CD4-positive, alpha-beta T cell treated with Interleukin-17A for 1 hour (primary cell): ENCODE measurements around the gene ANGPTL4.
"Not testable (repeated sequence)": the region's sequence is repeated elsewhere in the genome, so short reads cannot be mapped to it uniquely, and the experiment has no call there.

Source experiments
- DNase-seq: peaks from one replicate; pipeline ENCODE4 v3.0.0-alpha.2; 2020

The ANGPTL4 gene, protein sequence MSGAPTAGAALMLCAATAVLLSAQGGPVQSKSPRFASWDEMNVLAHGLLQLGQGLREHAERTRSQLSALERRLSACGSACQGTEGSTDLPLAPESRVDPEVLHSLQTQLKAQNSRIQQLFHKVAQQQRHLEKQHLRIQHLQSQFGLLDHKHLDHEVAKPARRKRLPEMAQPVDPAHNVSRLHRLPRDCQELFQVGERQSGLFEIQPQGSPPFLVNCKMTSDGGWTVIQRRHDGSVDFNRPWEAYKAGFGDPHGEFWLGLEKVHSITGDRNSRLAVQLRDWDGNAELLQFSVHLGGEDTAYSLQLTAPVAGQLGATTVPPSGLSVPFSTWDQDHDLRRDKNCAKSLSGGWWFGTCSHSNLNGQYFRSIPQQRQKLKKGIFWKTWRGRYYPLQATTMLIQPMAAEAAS

DNA sequence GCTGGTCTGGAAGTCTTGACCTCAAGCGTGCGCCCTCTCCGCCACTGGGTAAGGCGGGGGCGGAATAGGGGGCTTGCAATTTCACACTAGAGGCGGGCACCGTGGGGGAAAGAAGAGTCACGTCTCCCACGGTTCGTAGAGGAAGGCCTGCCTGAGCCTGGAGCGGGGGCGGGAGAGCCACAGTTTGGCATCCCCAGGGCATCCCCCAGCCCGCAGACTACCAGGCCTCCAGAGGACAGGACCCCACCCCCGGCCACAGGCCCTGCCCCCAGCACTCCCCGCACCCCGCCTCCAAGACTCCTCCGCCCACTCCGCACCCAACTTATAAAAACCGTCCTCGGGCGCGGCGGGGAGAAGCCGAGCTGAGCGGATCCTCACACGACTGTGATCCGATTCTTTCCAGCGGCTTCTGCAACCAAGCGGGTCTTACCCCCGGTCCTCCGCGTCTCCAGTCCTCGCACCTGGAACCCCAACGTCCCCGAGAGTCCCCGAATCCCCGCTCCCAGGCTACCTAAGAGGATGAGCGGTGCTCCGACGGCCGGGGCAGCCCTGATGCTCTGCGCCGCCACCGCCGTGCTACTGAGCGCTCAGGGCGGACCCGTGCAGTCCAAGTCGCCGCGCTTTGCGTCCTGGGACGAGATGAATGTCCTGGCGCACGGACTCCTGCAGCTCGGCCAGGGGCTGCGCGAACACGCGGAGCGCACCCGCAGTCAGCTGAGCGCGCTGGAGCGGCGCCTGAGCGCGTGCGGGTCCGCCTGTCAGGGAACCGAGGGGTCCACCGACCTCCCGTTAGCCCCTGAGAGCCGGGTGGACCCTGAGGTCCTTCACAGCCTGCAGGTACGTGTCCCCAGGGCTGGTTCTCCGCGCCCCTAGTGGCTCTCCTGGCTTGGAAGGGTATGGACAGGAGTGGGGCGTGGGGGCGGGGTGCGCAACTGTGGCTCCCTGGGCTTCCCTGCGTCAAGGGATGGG lies at the start of gene ANGPTL4:
Gene ANGPTL4 (plus strand): TSS at position 353 of the 969 bp plus-strand sequence. CDS start 167 bp downstream, at position 520.
- DNase-seq = peak; percentile 52

- DNase-seq = not testable (repeated sequence)
These were observed 48.8 kb upstream of the ANGPTL4 start for GRCh38 chr19:8314981-8315640.

DNA sequence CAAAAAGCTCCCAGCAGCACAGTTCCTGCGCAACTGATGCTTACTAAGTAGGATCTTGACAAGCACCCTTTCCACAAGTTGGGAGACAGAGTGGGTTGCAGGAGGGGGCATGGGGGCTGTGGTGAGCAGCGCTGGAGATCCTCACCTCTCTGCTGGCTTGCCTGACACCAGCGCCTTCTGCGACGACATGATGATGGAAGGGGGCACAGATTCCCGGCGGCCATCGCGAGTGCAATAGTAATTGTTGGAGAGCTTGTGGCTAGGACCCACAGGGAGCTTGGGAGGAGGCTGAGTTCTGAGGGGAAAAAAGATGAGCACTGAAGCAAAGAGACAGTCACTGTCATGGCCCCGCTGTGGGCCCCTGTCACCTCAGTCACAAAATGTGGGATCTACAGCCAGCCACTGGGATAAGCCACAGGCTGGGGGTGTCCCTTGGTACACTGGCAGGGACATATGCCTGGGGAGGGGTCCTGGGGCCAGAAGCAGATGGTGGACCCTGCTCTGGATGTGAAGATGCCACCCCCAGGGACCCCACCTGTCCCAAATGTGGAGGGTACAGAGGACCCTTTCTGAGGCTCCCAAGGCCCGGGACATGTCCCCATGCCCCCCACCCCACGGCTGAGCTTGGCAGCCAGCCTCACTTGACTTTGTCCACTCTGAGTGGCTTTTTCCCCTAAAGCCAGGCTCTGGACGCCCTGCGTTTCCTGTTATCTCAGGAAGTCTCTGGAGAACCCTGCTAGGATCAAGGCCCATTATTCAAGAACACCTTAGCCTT lies 47.4 kb upstream of the ANGPTL4 start:
- no peak for DNase-seq

DNA sequence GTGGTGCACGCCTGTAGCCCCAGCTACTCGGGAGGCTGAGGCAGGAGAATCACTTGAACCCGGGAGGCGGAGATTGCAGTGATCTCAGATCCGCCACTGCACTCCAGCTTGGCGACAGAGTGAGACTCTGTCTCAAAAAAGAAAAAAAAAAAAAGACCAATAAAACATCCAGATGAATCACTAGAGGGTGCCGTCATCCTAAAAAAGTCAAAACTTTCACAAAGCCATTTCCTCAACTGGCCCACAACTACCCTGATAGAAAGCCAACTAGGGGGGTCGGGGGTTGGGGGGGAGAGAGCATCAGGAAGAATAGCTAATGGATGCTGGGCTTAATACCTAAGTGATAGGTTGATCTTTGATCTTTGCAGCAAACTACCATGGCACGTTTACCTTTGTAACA lies 45.1 kb upstream of the ANGPTL4 start:
- not testable (repeated sequence) for DNase-seq

DNA sequence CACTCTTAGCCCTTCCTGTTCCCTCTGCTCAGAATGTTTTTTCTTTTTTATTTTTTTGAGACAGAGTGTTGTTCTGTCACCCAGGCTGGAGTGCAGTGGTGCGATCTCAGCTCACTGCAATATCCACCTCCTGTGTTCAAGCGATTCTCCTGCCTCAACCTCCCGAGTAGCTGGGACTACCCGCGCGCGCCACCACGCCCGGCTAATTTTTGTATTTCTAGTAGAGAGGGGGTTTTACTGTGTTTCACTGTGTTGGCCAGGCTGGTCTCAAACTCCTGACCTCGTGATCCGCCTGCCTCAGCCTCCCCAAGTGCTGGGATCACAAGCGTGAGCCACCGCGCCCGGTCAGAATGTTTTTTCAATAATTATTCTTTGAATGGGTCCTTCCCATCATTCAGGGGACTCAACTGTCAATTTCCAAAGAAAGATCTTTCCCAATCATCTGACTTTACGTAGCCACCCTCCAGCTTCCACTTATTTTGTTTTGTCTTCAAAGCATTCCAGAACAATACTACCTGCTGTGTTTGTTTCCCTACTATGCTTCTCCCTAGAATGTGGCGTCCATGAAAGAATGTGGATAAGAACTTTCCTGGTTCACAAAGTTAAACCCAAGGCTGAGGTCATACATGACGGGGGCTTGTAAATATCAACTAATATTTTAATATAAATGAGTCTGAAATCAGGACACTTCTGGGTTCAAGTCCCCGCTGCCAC lies 44.0 kb upstream of the ANGPTL4 start:
- no peak for DNase-seq

- no peak for DNase-seq
These were observed 43.3 kb upstream of the ANGPTL4 start for GRCh38 chr19:8320564-8321066.

DNA sequence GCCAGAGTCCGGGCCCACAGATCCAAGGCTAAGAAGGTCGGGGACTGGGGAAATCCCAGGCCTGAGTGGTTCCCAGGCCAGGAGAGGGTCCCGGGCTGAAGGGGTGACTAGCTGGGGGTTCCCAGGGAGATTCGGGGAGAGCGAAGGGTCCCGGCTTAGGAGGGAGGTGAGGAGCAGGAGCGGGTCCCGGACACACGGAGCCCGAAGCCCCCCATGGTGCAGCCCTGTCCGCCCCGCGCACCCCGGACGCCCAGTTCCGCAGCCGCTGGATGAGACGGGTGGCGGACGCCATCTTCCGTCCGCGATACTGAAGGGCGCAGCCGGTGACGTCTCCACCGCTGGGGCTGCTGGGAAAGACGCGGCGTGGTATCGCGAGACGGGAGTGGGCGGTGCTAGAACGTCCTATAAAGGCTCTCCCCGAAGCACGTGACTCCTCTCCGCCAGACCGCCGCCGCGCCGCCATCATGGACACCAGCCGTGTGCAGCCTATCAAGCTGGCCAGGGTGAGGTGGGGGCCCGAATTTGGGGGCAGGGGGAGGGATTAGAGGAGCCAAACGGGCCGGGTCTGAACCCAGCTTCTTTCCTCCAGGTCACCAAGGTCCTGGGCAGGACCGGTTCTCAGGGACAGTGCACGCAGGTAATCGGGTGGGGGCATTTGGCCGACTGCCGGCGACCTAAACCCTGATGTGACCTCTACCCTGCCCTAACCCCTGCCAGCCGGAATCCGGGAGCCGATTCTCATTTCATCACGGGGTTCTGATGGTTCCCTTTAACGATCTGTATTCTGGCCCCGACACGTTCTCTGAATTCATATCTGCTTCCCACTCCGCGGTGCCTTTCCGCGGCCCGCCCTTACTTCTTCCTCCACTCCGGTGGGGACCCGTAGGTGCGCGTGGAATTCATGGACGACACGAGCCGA lies 42.6 kb upstream of the ANGPTL4 start, which contains the start of the genes NDUFA7 and RPS28:
Gene NDUFA7 (minus strand): TSS at position 309 of the 919 bp plus-strand sequence. CDS start 17 bp downstream, at position 292.
Gene RPS28 (plus strand): TSS at position 430 of the 919 bp plus-strand sequence. CDS start 35 bp downstream, at position 465.
- peak; percentile 98 for DNase-seq

- DNase-seq = no peak
These were observed 41.8 kb upstream of the ANGPTL4 start for GRCh38 chr19:8321986-8322637.

- no peak for DNase-seq
These were observed 41.3 kb upstream of the ANGPTL4 start for GRCh38 chr19:8322638-8322997.

DNA sequence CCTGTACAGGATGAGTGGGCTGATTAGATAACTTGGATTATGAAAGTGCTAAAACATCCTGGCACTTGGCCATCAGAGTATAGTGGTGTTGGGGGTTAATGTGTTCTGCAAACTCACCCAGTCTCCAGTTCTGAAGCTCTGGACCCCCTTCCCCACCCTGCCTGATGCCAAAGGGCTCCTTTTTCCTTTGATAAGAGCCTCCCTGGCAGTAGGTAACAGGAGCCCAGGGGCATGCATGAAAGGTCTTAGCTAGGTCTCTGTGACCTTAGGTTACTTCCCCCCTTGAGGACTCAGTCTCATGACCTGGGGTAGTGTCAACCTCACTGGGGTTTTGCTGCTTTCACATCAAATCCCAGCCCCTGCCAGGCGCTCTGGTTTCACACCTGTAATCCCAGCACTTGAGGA lies 40.2 kb upstream of the ANGPTL4 start:
- DNase-seq = no peak

DNA sequence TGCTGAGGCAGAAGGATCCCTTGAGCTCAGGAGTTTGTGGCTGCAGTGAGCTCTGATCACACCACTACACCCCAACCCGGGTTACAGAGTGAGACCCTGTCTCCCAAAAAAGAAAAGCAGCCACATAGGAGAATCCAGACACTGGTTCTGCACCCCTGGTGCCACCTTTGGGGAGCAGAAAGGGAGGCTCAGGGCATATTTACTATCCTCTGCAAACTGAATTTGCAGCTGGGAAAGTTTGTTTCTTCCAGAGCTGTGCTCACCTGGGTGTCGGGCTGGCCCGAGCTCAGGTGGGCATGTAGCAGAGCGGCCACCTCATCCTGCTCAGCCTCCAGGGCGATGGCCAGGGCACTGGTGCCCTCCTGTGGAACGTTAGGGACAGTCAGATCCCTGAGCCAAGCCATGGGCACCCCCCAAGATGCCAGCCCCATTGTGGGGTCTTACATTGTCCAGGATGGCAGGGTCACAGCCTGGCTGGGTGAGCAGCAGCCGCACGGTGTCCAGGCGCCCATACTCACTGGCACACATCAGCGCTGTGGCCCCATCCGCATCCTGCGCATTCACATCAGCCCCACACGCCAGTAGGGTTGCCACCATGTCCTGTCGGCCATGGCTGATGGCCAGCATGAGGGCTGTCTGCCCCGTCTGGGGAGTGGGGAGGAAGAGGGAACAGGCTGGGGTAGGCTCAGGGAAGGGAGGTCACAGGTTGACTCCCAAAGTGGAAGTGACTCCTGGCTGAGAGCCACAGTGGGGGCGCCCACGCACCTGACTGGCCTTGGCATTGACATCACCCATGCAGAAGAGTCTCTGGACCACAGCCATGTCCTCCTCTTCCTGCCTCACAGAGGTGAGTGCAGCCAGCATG lies 39.5 kb upstream of the ANGPTL4 start:
- no peak for DNase-seq

DNA sequence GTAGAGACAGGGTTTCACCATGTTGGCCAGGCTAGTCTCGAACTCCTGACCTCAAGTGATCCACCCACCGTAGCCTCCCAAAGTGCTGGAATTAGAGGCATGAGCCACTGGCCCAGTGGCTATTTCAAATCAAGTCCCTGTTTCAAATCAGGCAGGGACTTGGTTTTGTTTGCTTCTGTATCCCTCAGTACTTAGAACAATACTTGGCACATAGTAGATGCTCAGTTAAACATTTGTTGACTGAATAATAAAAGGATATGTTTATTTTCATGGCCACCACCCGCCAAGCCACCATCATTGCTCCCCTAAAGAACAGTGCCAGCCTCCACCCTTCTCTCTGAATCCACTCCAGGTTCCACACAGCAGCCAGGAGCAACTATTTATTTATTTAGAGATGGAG lies 38.5 kb upstream of the ANGPTL4 start:
- no peak for DNase-seq

DNA sequence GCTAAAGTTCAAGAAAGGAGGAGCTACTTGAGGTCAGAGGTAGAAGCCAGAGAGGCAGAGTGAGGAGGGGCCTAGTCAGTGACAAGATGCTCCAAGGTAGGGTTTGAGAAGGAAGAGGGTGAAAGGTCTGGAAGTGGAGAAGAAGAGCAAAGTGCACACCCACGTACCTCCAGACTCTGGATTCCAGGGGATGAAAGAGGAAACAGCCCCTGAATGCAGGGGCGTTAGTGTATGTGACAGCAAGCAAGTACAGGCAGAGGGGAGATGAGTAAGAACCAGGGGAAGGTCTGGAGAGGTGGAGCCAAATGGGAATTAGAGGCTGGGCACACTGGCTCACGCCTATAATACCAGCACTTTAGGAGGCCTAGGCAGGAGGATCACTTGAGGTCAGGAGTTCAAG lies 34.0 kb upstream of the ANGPTL4 start:
- DNase-seq = no peak

- DNase-seq = no peak
These were observed 32.6 kb upstream of the ANGPTL4 start for GRCh38 chr19:8331263-8331845.

DNA sequence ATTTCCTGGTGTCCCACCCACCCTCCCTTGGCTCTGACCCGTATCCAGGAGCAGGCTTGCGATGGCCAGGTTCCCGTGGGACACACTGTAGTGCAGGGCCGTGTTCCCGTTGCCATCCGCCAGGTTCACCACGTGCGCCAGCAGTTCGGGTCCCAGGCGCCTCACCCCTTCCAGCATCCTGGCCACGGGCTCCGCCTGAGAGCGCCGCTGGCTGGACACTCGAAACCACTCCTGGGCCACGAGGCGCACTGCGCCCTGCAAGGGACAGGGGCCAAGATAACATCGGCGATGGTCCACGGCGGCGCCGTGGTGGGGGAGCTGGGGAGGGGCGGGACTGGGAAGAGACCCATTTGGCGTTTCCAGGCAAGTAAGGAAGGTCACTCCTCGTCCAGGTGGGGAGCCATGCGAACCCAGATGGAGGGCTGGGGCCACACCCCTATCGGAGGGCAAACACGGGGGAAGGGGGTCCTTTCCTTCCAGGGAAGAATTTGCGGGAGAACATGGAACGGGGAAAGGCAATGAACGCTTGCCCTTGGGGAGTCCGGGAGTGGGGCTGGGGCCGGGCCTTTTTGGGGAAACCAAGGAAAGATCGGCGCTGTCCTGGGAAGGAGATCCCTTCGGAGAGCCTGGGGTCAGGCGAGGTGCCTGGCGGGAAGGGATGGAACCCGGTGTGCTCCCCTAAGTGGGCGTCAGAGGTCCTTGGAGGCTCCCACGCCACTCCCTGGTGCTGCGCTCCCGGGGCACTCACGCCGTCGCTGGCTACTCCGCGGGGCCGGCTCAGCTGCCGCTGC lies 30.8 kb upstream of the ANGPTL4 start:
- no peak for DNase-seq

- no peak for DNase-seq
These were observed 30.0 kb upstream of the ANGPTL4 start for GRCh38 chr19:8333767-8334457.
